IPS-20b (cell line): Measurements from ENCODE around the gene MAP3K14.
"Not testable (repeated sequence)": the region's sequence is repeated elsewhere in the genome, so short reads cannot be mapped to it uniquely, and the experiment has no call there.

Experiments
- H3K27ac ChIP-seq: one replicate; pipeline ENCODE4 v1.5.1; 2013; ENCODE audit warnings: low read length
- H3K27me3 ChIP-seq: 2 replicates; pipeline ENCODE4 v1.6.1; 2013; ENCODE audit warnings: mild to moderate bottlenecking, low read length, inconsistent platforms; ENCODE audit not compliant: insufficient read depth
- H3K36me3 ChIP-seq: 2 replicates; pipeline ENCODE4 v1.6.1; 2013; ENCODE audit warnings: low read depth, mild to moderate bottlenecking, inconsistent platforms, low read length, moderate library complexity; ENCODE audit not compliant: insufficient read depth
- H3K4me1 ChIP-seq: 2 replicates; pipeline ENCODE4 v1.6.1; 2013; ENCODE audit warnings: mild to moderate bottlenecking, control low read depth, inconsistent platforms, low read length, moderate library complexity; ENCODE audit not compliant: insufficient read depth
- H3K4me3 ChIP-seq: 2 replicates; pipeline ENCODE4 v1.5.1; 2013; ENCODE audit warnings: mild to moderate bottlenecking, low read length, inconsistent platforms
- H3K9ac ChIP-seq: 2 replicates; pipeline ENCODE4 v1.6.1; 2013; ENCODE audit warnings: low read depth, mild to moderate bottlenecking, inconsistent platforms, low read length, moderate library complexity
- H3K9me3 ChIP-seq: 2 replicates; pipeline ENCODE4 v1.6.1; 2013; ENCODE audit warnings: mild to moderate bottlenecking, low read depth, low read length, inconsistent platforms; ENCODE audit not compliant: insufficient read depth

The MAP3K14 gene

GRCh38 chr17:45257115-45257514 is 59.7 kb downstream of the MAP3K14 start:
- no peak overlapping the region for H3K9ac ChIP-seq

GRCh38 chr17:45256114-45256966 is 60.5 kb downstream of the MAP3K14 start:
- Histone ChIP-seq H3K9ac (no peak overlapping the region), H3K27ac (no peak overlapping the region), H3K36me3 (no peaks in the 10 kb centered on the region), H3K27me3 (peaks cover 20% of the 10 kb centered on the region), H3K4me1 (peaks cover 2% of the 10 kb centered on the region; the same call in 1 of the 2 replicates), H3K9me3 (no peaks in the 10 kb centered on the region), H3K4me3 (no peak overlapping the region)

More at GRCh38 chr17:45257115-45257514, 59.7 kb downstream of the MAP3K14 start:
- H3K4me1 ChIP-seq, result peaks cover 4% of the 10 kb centered on the region; the same call in 1 of the 2 replicates
- H3K27ac ChIP-seq, result no peak overlapping the region
- no peaks in the 10 kb centered on the region for H3K9me3 ChIP-seq
- no peak overlapping the region for H3K4me3 ChIP-seq
- H3K27me3 ChIP-seq, result peaks cover 23% of the 10 kb centered on the region
- H3K36me3 ChIP-seq, result no peaks in the 10 kb centered on the region

GRCh38 chr17:45255358-45255757 is 61.5 kb downstream of the MAP3K14 start:
- Histone ChIP-seq H3K27ac (no peak overlapping the region), H3K36me3 (peaks cover 2% of the 10 kb centered on the region; the same call in 1 of the 2 replicates), H3K27me3 (peaks cover 10% of the 10 kb centered on the region), H3K9ac (no peak overlapping the region), H3K4me1 (no peaks in the 10 kb centered on the region; the same call in 1 of the 2 replicates), H3K4me3 (no peak overlapping the region), H3K9me3 (no peaks in the 10 kb centered on the region)

GRCh38 chr17:45253879-45254278 is 62.9 kb downstream of the MAP3K14 start:
- no peak overlapping the region for H3K9ac ChIP-seq
- no peak overlapping the region for H3K4me3 ChIP-seq
- peaks cover 4% of the 10 kb centered on the region for H3K27me3 ChIP-seq
- H3K9me3 ChIP-seq, result no peaks in the 10 kb centered on the region
- H3K4me1 ChIP-seq, result peaks cover under 1% of the 10 kb centered on the region; the same call in 1 of the 2 replicates
- H3K36me3 ChIP-seq, result peaks cover 9% of the 10 kb centered on the region; the same call in 1 of the 2 replicates
- H3K27ac ChIP-seq, result no peak overlapping the region

GRCh38 chr17:45253237-45253636 is 63.6 kb downstream of the MAP3K14 start:
- H3K9me3 ChIP-seq, H3K36me3 ChIP-seq, H3K4me3 ChIP-seq, H3K9ac ChIP-seq, H3K4me1 ChIP-seq, H3K27ac ChIP-seq, H3K27me3 ChIP-seq: not testable (repeated sequence)

- H3K27me3 ChIP-seq, result no peaks in the 10 kb centered on the region
- no peak overlapping the region for H3K27ac ChIP-seq
- H3K9ac ChIP-seq, result no peak overlapping the region
- H3K4me1 ChIP-seq, result peaks cover 6% of the 10 kb centered on the region; the same call in 1 of the 2 replicates
- no peak overlapping the region for H3K4me3 ChIP-seq
- H3K9me3 ChIP-seq, result no peaks in the 10 kb centered on the region
- peaks cover 9% of the 10 kb centered on the region; the same call in 1 of the 2 replicates for H3K36me3 ChIP-seq
Measured at GRCh38 chr17:45251931-45252330, 64.9 kb downstream of the MAP3K14 start.

GRCh38 chr17:45248132-45248957 is 68.5 kb downstream of the MAP3K14 start:
- Histone ChIP-seq H3K9me3 (no peaks in the 10 kb centered on the region), H3K27ac (peak overlapping the region; percentile 72), H3K27me3 (peaks cover 17% of the 10 kb centered on the region), H3K4me1 (peaks cover 10% of the 10 kb centered on the region; the same call in 1 of the 2 replicates), H3K36me3 (peaks cover 9% of the 10 kb centered on the region; the same call in 1 of the 2 replicates), H3K4me3 (peak overlapping the region; percentile 86), H3K9ac (peak overlapping the region; percentile 89)

GRCh38 chr17:45247429-45248131 is 69.2 kb downstream of the MAP3K14 start:
- peaks cover 10% of the 10 kb centered on the region; the same call in 1 of the 2 replicates for H3K4me1 ChIP-seq

GRCh38 chr17:45246861-45247428 is 69.9 kb downstream of the MAP3K14 start:
- no peaks in the 10 kb centered on the region for H3K9me3 ChIP-seq
- H3K9ac ChIP-seq, result peak overlapping the region; percentile 80; the same call in 1 of the 2 replicates
- H3K36me3 ChIP-seq, result peaks cover 9% of the 10 kb centered on the region; the same call in 1 of the 2 replicates

More at GRCh38 chr17:45247429-45248131, 69.2 kb downstream of the MAP3K14 start:
- peaks cover 9% of the 10 kb centered on the region; the same call in 1 of the 2 replicates for H3K36me3 ChIP-seq
- H3K4me3 ChIP-seq, result peak overlapping the region; percentile 86
- H3K27ac ChIP-seq, result peak overlapping the region; percentile 72
- peaks cover 23% of the 10 kb centered on the region for H3K27me3 ChIP-seq
- no peaks in the 10 kb centered on the region for H3K9me3 ChIP-seq
- H3K9ac ChIP-seq, result peak overlapping the region; percentile 89

GRCh38 chr17:45246338-45246737 is 70.5 kb downstream of the MAP3K14 start:
- Histone ChIP-seq H3K4me3 (peak overlapping the region; percentile 86), H3K9me3 (no peaks in the 10 kb centered on the region), H3K9ac (peak overlapping the region; percentile 80; the same call in 1 of the 2 replicates), H3K36me3 (peaks cover 9% of the 10 kb centered on the region; the same call in 1 of the 2 replicates), H3K27me3 (peaks cover 30% of the 10 kb centered on the region), H3K4me1 (peaks cover 10% of the 10 kb centered on the region; the same call in 1 of the 2 replicates), H3K27ac (no peak overlapping the region)

More at GRCh38 chr17:45246861-45247428, 69.9 kb downstream of the MAP3K14 start:
- Histone ChIP-seq H3K27me3 (peaks cover 28% of the 10 kb centered on the region), H3K27ac (peak overlapping the region; percentile 53), H3K4me1 (peaks cover 10% of the 10 kb centered on the region; the same call in 1 of the 2 replicates), H3K4me3 (peak overlapping the region; percentile 86)
